Inferior parietal cortex (tissue), 1 donor: ENCODE measurements around the gene TBX1.

Source experiments
- DNase-seq: peaks from one replicate; pipeline ENCODE4 v3.0.0-alpha.2; 2016; ENCODE audit errors: extremely low spot score

Gene TBX1

GRCh38 chr22:19799322-19800190, 39.0 kb downstream of the TBX1 start:
- DNase-seq, result no peak

GRCh38 chr22:19800306-19800705, 39.7 kb downstream of the TBX1 start:
- DNase-seq, result no peak

GRCh38 chr22:19800761-19801244, 40.2 kb downstream of the TBX1 start:
- DNase-seq, result no peak

GRCh38 chr22:19801340-19802000, 40.9 kb downstream of the TBX1 start:
- no peak for DNase-seq

DNA sequence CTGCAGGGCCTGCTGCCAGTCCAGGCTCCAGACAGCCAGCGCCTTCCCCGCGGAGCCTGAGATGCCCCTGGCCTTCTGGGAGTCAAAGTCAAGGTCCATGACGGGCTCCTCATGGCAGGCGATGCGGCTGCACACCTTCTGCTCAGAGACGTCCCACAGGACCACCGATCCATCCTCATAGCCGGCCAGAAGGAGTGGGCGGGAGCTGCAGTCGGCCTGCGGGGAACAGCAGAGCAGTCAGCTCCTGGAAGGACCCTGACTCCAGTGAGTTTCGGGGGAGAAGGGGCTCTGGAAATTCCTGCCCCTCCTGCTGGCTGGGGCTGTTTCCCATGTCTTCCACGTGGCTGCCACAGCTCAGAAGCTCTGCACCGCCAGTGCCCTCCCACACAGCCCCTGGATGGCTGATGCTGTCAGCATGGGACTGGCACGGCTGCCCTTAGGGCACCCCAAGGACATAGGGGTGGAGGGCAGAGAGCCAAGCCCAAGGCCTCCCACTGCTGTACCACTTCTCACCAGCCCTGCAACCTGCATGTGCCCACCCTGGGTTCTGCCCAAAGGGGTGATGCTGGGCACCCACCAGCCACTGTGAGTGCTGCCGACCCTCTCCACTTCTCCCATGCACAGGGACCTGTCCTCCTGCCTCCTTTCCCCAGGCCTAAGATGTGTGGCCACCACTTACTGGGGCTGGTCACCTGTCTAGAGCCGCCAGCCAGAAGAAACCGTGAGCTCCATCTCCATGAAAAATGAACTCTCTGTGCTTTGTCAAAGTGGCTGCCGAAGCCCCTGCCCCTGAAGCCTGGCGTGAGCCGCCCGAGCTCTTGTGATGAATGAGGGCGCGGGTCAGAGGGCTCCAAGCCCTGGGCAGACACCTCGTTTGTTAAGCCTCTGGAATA, 41.7 kb downstream of the TBX1 start:
- no peak for DNase-seq

GRCh38 chr22:19802894-19803735, 42.5 kb downstream of the TBX1 start:
- no peak for DNase-seq

DNA sequence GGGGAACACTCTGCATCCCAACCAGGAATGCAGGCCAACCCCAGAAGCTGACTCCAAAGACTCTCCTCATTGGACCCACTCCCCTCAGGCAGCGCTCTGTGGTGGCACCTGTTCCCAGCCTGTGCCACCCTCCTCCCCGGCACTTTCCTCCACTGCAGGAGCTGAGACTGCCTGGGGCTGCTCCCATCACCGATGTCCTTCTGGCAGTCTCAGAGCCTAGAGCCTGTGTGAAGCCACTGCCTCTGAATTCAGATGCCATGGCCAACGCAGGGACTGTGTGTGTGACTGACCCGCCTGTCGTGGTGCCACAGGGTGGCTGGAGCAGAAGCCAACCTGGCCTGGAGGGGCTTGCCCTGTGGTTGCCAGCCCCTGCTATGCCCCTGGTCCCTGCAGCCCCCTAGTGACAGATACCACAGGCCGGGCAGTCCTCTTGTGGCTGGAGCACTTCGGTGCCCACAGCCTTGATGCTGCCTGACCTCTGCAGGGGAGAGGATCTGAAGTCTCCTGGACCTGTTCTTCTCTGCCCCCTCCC, 43.2 kb downstream of the TBX1 start:
- no peak for DNase-seq

GRCh38 chr22:19805821-19806212, 45.2 kb downstream of the TBX1 start:
- no peak for DNase-seq

DNA sequence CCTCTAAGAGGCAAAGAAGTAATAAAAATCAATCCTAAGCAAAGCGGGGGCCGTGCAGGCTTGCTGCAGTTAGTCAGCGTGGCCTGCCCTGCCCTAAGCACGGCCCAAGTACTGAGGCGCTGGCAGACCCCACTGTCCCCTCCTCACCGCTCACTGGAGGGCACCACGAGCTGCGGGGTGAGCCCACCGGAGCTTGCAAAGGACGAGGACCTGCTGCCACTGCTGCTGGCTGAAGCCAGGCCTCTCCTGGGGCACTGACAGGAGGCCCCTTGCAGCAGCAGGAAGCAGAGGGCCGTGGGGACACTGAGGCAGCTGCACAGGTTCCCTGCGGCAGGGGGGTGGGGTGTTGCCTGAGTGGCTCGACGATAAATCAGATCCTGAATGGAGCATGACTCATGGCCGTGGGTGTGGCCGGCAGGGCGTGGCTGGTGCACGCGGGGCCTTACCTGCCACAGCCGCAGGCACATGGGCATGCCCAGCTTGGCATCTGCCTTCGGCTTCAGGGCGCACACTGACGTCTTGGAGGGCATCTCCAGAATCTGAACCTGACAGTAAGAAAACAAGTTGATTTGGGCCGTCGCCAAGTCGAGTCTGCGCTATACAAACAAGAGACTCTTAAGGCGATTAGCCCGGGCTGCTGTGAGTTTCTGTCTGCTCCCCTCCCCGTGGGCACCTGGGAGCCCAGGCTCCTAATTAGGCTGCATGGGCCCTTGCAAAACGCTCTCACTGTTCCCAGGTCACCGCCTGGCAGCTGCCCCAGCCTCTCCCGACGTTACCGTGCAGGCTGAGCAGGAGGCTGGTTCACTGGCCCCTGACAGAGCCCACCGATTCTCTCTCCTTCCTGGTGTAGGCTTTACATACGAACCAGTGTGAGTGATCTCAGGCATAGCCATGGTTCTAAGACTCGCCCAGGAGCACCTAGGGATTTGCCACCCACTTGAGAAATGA, 45.9 kb downstream of the TBX1 start:
- no peak for DNase-seq

- DNase-seq, result no peak
Measured at GRCh38 chr22:19807161-19807913, 46.8 kb downstream of the TBX1 start.

DNA sequence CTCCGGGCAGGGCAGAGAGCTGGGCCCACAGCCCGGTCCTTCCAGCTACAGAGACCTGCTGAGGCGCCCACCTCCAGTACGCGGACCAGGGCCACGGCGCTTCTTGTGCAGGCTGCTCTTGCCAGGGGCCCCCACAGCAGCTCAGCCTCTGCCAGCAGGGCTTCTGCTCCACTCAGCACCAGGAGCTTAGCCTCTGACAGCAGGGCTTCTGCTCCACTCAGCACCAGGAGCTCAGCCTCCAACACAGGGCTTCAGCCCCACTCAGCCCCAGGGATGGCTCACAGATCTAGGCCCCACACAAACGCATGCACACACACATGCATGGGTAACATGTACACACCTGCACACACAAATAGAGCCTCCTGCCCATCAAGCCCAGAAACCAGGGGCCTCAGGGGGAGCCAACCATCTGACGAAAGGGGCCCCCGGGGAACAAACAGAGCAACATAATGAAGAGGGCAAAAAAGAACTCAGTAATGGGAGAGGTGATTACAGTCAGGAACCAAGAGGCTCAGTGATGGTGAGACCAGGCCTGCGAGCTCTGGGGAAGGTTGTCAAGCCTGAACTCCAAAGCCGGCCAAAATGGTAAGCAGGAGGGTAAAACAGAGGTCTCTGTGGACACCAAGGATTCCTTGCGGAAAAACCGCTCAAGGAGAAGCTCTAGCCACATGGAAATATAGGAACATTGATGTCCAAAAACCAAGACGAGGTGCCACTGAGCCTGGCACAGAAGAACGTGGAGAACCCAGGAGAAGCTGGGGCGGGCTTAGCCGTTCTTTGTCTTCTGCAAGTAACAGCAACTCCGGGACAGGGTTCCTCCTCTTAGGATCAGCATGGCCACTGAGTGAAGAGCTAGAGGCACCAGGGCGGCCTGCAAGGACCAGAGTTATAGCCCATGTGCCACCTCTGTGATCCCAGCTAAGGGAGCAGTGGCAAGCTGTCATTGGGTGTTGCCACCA, 47.6 kb downstream of the TBX1 start:
- no peak for DNase-seq

DNA sequence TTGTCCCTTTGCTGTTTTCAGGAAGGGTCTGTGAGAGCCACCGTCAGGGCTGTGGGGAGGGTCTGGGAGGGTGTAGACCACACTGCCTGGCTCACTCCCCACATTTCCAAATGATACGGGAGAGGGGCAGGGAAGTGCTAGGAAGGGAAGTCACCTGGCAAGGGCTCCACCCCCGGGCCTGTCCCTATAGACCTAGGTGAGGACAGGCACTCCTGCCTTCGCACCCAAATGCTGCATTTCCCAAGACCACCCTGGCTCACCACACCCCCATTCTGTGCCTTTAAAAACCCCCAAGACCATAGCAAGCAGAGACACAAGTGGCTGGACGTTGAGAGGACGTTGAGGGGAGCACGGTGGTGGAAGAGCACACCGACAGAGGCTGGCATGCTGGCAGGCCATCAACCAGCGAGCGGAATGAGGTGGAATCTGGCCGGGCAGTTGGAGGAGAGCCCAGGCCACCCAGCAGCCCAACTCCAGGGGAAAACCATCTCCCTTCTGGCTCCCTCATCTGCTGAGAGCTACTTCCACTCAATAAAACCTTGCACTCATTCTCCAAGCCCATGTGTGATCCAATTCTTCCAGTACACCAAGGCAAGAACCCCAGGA, 48.4 kb downstream of the TBX1 start:
- no peak for DNase-seq

DNA sequence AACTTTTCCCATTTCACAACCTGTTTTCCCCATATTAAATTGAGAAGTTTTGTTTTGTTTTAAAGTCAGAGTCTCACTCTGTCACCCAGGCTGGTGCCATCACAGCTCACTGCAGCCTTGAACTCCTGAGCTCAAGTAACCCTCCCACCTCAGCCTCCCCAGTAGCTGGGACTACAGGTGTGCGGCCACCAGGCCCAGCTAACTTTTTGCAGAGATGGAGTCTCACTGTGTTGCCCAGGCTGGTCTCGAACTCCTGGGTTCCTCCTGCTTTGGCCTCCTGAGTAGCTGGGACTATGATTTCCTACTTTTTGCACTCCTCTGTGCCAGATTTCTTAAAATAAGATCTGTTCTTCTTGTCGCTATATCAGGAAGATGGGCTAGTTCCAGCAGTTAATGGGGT, 49.2 kb downstream of the TBX1 start:
- DNase-seq, result no peak

DNA sequence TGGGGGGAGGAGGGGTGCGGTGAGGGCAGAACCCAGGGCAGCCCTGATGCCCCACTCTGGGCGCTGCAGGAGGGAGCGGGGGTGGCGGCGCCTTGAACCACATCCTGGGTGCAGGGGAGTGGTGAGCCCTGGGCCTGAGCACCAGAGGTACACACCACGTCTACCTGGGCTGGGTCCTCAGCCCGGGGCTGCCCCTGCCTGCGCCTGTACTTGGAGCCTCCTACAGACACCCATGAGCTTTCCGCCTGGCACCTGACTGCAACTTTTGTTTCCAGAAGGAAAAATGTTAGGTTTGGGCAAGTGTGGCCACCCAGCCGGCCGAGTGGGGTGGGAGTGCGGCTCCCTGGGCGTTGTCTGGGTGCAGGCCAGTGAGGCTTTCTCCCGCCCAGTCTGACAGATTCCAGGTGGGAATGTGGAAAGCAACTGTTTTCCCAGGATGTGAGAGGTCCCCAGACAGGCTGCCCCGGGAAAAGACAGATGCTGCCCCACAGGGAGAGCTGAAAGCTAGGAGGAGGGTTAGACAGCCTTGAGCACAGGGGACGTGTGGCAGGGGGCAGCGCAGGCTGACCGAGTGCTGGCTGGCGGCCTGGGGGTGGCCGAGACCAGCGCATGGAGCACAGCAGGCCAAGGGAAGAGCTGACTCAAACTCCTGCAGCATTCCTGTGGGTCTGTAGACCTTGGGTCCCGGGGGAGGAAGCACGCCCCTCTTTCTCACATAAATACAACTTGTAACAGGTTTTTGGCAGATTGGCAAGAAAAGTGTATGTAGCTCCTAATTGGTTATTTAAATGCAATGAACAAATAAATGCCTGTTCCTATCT, 50.0 kb downstream of the TBX1 start:
- DNase-seq, result no peak

GRCh38 chr22:19811211-19811621, 50.6 kb downstream of the TBX1 start:
- no peak for DNase-seq
